ENCODE measurements around the gene MMP24OS.
"Not testable (repeated sequence)": the region's sequence is repeated elsewhere in the genome, so short reads cannot be mapped to it uniquely, and the experiment has no call there.

The MMP24OS gene

DNA sequence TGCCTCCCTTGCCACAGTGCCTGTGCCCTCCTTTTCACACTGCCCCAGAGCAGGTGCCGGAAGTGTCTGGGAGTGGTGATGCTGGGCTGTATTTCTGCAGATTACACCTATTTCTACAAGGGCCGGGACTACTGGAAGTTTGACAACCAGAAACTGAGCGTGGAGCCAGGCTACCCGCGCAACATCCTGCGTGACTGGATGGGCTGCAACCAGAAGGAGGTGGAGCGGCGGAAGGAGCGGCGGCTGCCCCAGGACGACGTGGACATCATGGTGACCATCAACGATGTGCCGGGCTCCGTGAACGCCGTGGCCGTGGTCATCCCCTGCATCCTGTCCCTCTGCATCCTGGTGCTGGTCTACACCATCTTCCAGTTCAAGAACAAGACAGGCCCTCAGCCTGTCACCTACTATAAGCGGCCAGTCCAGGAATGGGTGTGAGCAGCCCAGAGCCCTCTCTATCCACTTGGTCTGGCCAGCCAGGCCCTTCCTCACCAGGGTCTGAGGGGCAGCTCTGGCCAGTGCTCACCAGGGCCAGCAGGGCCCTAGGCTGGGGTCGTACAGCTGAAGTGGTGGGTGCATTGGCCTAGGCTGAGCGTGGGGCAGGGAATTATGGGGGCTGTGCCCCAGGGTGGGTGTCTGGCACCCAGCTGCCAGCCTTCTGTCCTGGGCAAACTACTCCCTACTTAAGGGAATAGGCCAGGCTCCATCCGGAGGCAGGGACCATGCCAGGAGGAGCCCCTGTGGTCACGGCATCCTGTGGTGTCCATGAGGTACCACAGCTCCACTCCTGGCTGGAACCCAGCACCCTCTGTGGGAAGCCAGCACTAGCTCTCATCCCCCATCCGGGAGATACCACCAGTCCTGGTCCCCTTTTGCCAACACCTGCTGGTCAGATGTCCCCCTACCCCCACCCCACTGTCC, 3.5 kb downstream of the MMP24OS start:
- DNase-seq (ENCODE audit: low read depth) = no peak

DNA sequence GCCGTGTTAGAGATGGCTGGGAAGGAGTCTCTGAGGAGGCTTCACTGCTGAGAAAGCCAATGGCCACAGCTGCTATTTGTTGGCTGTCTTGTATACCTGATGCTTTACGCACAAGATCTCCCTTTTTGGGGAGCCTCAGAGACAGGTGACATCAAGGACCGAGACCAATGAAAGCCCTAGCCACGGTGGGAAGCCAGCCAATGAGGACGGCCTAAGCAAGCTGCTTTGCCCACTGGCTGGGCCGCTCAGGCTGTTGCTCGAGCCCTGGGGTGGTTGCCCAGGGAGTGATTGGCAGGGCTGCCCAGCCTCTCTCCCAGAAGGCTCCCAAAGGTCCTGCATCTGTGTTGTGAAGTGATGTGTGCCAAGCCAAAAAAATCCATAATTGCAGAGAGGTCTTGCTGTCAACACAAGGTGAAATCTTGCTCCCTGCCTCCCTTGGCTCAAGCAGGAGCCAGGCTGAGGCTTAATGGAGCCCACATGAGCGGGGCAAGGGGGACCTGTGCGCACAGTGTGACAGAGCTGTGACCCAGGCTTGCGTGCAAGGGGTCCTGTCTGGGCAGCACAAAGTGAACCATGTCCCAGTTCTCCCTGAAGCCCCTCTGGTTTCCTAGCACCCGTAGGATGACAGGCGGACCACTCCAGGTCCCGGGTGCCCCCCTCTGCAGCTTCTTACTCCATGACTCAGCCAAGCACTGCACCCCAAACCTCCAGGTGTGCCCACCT, 4.3 kb downstream of the MMP24OS start:
- DNase-seq (ENCODE audit: low read depth) = no peak

DNA sequence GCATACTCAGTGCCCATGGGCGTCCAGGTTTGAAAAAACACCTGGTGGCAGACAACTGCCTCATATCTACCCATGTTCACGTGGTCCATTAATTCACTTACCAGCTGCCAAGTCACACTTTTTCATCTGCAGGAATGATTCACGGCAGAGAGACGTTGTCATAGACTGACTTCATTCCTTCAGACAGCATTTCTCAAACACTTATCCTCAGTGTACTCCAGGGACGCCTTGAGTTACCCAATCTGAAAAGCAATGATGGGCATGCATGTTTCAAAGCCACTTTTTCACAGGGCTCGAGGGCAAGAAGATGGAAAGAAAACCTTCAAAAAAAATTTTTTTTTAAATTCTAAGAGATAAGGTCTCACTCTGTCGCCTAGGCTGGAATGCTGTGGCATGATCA, 6.0 kb downstream of the MMP24OS start:
- DNase-seq (ENCODE audit: low read depth) = no peak

DNA sequence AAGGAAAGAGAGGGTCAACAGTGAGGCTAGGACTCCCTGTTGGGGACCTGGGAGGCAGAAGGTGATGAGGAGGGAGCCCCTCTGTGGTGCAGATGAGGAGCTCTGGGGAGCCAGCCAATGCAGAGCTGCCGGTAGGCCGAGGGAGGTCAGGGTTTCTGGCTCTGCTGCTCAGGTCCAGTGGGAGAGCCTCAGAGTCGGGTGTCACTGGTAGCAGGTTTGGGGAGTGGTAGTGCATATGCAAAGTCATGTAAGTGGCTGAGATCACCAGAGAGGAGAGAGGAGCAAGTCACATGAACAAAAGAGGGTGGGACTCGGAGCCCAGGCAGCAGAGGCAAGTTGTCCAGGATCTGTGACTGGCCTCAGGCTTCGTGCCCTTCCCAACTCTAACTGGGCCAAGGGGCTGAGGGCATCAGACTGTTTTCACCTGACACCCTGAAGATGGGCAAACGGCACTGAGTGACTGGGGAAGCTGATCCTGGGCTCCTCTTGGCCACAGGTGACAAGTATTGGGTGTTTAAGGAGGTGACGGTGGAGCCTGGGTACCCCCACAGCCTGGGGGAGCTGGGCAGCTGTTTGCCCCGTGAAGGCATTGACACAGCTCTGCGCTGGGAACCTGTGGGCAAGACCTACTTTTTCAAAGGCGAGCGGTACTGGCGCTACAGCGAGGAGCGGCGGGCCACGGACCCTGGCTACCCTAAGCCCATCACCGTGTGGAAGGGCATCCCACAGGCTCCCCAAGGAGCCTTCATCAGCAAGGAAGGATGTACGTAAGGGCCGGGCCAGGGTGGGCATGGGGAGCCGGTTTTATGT, 6.6 kb downstream of the MMP24OS start:
- no peak for DNase-seq (ENCODE audit: low read depth)

DNA sequence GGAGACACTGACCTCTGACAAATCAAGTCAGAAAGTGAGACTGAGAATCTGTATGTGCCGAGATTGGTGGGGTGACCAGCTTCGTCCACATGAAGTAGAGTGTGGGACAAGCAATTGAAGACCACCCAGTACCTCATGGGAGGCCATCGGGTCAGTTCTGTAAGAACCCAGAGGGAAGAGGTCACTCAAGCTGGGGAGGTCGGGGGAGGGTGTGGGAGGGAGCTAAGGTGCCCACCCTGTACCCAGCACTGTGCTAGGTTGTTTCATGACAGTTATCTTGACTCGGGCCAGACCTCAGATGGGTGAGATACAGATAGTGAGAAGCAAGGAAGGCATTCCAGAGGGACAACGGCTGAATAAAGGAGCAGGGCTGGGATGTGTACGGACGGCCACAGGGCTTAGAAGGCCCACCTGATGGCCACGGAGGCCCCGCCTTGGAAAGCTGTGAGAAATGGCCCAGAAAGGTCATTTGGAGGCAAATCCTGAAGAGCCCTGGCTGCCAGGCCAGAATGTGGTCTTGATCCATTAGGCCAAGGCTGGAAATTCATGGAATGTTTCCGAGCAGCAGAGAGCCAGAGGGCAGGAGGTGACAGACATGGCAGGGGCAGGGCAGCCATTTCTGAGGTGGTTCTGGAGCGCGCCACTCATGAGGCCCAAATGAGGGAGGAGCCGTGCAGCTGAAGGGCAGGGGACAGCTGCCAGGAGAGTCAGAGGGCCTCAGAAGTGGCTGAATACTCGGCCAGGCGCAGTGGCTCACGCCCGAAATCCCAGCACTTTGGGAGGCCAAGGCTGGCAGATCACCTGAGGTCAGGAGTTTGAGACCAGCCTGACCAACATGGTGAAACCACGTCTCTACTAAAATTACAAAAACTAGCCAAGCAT, 7.7 kb downstream of the MMP24OS start:
- no peak for DNase-seq (ENCODE audit: low read depth)

DNA sequence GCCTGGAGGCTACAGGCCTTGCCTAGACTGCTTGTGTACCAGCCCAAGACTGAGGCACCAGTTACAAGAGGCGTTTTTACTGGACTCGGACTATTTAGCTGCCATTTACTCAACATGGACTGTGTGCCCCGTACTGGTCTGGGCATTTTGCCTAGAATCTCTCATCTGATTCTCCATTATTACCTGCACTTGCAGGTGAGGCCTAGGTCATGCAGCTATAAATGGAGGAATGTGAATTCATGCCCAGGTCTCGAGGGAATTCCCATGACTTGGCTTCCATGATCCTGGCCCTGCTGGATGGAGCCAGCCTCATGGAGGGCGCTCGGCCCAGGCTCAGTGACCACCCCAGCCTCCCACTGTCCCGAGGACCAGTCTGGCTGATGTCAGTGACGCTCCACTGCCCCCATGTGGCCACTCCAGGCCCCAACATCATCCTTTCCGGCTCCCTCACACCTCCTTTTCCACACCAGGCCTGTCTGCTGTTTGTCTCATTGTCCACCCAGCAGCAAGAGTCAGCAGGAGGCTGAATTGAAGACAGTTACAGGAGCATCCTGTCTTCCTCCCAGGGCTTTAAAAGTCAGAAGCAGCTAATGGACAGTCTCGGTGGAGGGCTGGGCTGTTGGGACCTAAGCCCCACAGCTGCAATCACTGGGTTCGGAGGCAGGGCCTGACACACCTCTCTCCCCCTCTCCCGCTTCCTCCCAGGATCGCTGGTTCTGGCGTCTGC, 8.7 kb downstream of the MMP24OS start:
- DNase-seq (ENCODE audit: low read depth) = no peak

DNA sequence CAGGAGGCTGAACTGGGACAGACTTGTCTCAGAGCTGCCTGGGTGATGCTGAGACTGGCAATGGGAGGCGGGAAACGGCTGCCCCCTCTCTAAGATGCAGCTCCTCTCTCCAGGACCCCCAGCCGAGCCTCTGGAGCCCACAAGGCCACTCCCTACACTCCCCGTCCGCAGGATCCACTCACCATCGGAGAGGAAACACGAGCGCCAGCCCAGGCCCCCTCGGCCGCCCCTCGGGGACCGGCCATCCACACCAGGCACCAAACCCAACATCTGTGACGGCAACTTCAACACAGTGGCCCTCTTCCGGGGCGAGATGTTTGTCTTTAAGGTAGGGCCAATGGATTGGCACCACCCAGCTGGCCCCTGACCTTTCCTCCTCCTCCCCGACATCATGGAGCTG, 10.8 kb downstream of the MMP24OS start:
- no peak for DNase-seq (ENCODE audit: low read depth)

DNA sequence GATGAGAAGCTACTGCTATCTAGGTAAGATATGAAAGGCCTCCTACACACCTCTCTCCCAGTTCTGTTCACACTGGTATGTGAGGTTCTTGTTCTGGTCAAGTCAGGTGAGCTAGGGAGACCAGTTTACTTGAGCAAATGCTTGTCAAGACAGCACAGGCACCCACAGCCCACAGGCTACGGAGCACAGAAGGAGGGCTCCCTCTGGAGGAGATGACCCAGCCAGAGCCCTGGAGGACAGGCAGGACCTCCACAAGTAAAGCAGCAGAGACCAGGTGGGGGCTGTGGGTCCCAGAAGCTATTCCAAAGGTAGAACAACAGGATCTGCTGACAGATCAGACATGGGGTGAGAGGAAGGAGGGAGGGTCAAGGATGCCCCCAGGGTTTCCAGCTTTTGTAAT, 13.2 kb downstream of the MMP24OS start:
- DNase-seq (ENCODE audit: low read depth) = no peak

DNA sequence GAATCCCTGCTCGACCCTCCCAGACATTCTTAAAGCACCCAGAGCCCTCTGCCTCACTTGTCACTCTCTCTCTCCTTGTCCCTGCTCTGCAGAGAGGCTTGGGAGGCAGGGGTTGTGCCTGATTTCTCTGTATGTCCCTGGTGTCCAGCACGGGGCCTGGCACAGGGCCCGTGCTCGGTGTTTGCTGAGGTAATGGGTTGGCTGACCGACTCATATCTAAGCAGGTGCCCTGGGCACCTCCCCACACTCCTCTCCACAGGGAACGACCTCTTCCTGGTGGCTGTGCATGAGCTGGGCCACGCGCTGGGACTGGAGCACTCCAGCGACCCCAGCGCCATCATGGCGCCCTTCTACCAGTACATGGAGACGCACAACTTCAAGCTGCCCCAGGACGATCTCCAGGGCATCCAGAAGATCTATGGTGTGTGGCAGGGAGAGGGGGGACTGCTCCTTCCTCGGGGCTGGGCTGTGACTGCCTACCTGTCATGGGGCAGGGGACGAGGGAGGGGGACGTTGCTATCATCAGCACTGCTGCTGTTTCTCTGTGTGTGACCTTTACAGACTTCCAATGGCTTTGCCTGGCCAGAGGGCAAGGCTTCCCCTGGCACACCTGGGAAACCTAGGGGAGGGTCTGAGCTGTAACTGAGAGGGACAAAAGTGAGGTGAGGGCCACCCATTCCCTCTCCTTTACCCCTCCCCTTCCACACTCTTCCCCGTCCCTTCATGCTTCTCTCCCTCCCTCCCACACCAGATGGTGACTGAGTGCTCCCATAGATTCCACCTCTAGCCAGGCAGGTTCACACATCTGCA, 14.2 kb downstream of the MMP24OS start:
- no peak for DNase-seq (ENCODE audit: low read depth)

DNA sequence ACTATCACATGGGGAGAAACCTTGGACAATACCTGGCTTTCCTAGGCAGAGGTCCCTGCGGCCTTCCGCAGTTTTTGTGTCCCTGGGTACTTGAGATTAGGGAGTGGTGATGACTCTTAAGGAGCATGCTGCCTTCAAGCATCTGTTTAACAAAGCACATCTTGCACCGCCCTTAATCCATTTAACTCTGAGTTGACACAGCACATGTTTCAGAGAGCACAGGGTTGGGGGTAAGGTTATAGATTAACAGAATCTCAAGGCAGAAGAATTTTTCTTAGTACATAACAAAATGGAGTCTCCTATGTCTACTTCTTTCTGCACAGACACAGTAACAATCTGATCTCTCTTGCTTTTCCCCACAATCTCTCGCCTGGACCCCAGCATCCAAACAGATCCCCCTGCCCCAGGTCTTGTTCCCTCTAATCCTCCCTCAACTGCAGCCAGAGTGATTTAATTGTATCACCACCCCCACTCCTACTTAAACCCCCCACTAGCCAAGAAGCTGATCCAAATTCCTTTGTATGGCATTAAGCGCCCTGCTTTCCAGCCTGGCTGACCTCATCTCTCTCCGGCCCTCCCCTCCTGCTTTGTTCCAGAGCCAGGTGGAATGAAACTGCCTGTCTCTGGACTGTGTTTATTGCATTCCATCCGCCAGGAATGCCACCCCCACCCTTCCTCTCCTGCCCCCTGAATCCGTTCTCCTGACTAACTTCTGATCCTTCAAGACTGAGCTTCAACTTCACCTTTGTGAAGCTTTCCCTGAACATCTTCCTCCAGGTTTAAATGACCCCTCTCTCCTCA, 15.0 kb downstream of the MMP24OS start:
- DNase-seq (ENCODE audit: low read depth) = not testable (repeated sequence)

DNA sequence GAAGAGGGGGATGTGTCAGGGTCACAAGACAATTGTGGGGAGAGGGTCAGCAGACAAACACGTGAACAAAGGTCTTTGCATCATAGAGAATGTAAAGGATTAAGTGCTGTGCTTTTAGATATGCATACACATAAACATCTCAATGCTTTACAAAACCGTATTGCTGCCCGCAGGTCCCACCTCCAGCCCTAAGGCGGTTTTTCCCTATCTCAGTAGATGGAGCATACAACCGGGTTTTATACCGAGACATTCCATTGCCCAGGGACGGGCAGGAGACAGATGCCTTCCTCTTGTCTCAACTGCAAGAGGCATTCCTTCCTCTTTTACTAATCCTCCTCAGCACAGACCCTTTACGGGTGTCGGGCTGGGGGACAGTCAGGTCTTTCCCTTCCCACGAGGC, 15.6 kb downstream of the MMP24OS start:
- DNase-seq (ENCODE audit: low read depth) = not testable (repeated sequence)

DNA sequence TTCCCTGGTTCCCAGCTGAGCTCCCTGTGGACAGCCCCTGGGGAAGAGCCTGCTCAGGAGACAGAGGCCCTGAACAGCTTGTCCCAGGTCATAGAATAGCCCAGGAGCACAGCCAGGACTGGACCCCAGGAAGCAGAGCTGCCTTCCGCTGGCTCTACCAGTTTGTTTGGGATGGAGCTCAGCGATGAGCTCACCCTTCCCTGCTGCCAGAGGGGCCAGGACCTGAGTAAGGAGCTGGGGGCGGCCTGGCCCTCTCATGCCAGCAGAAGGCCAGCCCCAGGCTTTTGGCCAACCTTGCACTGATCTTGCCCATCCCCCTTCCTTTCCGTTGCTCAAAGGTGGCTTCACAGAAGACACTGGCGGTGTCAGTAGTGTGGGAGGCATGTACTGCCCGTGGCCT, 17.5 kb downstream of the MMP24OS start:
- DNase-seq (ENCODE audit: low read depth) = no peak

DNA sequence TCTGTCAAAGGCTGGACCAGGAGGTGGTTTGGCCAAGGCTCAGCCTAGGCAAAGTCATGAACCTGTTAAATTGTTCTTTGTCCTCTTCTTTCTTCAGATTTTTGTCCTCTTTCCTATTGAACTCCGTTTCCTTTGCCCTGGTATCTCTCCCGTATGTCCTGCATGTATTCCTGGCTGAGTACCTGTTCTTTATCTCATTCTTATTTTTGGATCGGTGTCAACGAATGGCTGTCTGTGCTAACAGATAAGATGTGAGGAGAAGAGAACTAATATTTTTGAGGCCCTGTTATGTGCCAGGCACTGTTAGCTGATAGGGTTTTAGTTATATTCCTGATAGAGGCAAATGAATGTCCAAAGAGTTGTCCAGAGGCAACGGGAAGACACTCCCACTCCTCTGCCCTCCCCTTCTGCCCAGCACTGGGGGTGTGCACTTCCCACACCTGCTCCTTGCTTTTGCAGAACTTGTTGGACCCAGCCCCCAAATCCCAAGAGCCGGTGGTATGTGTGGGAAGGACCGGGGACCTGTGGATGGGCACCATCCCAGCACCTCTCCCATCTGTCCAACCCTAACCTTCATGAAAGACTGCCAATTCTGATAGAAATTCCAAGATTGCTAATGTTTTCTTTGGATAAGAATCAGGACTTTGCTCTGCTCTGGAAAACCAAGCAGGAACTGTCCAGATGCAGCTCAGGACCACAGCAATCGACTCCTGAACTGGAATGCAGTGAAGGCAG, 20.6 kb downstream of the MMP24OS start:
- DNase-seq (ENCODE audit: low read depth) = no peak

DNA sequence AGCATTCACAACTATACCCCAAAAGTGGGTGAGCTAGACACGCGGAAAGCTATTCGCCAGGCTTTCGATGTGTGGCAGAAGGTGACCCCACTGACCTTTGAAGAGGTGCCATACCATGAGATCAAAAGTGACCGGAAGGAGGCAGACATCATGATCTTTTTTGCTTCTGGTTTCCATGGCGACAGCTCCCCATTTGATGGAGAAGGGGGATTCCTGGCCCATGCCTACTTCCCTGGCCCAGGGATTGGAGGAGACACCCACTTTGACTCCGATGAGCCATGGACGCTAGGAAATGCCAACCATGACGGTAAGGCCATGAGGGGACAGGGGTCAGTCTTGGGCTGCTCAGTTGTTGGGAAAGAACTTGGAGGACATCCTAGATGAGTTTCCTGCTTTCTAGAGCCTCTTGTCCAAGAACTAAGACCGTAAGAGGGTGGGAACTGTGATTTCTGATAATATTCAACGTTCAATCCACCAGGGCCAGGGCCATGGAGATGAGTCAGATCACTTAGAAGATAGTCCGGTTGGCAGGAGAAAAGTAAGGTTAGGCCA, 23.4 kb downstream of the MMP24OS start:
- DNase-seq (ENCODE audit: low read depth) = no peak

DNA sequence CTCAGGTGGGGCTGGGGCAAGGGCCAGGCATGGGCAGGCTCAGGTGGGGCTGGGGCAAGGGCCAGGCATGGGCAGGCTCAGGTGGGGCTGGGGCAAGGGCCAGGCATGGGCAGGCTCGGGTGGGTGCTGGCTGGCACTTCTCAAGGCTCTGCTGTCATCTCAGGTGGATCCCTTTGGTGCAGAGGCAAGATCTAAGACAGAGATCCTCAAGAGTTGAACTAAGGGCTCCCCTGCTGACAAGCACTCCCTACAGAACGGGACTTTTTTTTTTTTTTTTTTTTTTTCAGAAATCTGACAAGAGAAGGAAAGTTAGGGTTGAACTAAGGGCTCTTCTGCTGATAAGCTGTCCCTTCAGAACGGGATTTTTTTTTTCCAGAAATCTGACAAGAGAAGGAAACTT, 24.9 kb downstream of the MMP24OS start:
- DNase-seq (ENCODE audit: low read depth) = no peak

DNA sequence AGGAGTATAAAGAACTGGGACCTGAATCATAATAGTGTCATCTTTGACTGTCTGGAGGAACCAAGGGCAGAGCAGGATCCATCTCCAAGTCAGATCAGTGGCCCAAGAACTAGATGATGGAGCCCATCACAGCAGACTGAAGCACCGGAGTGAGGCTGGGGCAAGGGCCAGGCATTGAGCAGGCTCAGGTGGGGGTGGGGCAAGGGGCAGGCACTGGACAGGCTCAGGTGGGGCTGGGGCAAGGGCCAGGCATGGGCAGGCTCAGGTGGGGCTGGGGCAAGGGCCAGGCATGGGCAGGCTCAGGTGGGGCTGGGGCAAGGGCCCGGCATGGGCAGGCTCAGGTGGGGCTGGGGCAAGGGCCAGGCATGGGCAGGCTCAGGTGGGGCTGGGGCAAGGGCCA, 25.3 kb downstream of the MMP24OS start:
- not testable (repeated sequence) for DNase-seq (ENCODE audit: low read depth)

DNA sequence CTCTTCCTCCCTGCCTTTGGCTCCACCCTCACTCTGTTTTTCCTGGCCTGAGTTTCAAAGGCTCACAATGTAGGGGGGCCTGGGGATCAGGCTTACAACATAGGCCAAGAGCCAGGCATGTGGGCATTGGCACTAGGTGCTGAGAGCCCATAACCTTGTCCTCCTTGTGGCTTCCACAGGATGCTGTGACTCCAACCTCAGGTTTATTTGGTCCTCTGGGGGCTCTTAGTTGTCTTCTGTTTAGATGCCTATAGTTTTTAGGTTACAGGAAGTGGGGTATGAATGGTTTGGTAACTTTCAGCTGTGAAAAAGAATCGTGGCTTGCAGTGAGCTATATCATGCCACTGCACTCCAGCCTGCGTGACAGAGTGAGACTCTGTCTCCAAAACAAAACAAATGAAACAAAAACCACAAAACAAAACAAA, 25.9 kb downstream of the MMP24OS start:
- no peak for DNase-seq (ENCODE audit: low read depth)

DNA sequence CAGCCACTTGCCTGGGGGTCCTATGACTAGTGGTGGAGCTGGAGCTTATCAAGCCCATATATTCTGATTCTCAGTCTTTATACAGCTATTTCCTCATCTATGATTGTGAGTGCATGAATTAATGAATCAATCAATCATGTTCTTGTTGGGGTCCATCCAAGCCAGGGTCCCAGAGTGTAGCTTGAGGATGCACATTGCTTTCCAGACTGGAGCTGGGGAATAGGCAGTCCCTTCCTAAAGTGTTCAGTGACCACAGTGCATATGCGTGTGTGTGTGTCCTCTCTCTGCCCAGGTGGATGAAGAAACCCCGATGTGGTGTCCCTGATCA, 26.3 kb downstream of the MMP24OS start:
- no peak for DNase-seq (ENCODE audit: low read depth)
